Uterus (tissue), 2 donors: ENCODE results near the gene CDH7.

Source experiments
- POLR2A ChIP-seq, 2 donors: fragments of 450-650 bp; IDR thresholded peaks; one replicate each; pipeline ENCODE4 v1.6.1; 2016; ENCODE audit warnings: antibody characterized with exemption in 2 of 2, mild to moderate bottlenecking in 1 of 2, moderate library complexity in 1 of 2
- TF ChIP-seq, protein P1 (sequence below), 4 experiments: fragments of 200-600 bp in 2 of 4; fragments of 450-650 bp in 2 of 4; sonication (generic) in 2 of 4; IDR thresholded peaks; one replicate each; pipeline ENCODE4 v1.5.1; 2016 to 2019; ENCODE audit warnings: antibody characterized with exemption in 4 of 4, mild to moderate bottlenecking in 2 of 4, moderate library complexity in 1 of 4

DNA sequence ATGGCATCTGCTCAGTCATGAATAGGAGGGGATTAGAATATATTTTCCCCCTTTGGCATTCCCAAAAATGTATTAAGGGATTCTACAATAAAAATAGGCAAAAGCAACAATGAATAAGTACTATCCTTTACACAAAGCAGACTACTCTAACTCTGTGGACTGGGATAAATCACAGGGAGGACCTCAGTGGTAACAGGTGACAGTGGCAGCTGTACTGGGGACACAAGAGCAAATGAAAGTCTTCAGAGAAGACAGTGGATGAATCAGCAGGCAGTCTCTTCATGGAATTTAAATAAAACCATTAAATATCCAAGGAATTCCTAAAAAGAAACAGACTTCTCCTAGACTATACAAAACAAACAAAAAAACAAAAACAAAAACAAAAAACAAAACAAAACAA lies 4.8 kb downstream of the CDH7 start:
- TF ChIP-seq, protein P1, sequence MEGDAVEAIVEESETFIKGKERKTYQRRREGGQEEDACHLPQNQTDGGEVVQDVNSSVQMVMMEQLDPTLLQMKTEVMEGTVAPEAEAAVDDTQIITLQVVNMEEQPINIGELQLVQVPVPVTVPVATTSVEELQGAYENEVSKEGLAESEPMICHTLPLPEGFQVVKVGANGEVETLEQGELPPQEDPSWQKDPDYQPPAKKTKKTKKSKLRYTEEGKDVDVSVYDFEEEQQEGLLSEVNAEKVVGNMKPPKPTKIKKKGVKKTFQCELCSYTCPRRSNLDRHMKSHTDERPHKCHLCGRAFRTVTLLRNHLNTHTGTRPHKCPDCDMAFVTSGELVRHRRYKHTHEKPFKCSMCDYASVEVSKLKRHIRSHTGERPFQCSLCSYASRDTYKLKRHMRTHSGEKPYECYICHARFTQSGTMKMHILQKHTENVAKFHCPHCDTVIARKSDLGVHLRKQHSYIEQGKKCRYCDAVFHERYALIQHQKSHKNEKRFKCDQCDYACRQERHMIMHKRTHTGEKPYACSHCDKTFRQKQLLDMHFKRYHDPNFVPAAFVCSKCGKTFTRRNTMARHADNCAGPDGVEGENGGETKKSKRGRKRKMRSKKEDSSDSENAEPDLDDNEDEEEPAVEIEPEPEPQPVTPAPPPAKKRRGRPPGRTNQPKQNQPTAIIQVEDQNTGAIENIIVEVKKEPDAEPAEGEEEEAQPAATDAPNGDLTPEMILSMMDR (IDR thresholded peaks at IDR 0.05): no peak
- TF ChIP-seq POLR2A (IDR thresholded peaks at IDR 0.05): no peak
